SK-N-SH (cell line): Measurements from ENCODE around the gene GPR137B. TPM values are rescaled to one million over a fixed set of nuclear protein-coding genes. Genes with fewer than 3 reads are reported as not detected.

ENCODE experiments used
- CTCF ChIA-PET: fragments of 300-600, 350-600 bp; formaldehyde crosslinking; extraction: SDS; loops from one replicate; lab custom pipeline; 2021; lab: Yijun Ruan, JAX
- POLR2A ChIA-PET: fragments of 350-600 bp; sonication (Branson Sonifier 250); formaldehyde crosslinking; extraction: SDS; loops from one replicate; lab custom pipeline; 2020; ENCODE audit warnings: antibody characterized with exemption, inconsistent platforms; lab: Yijun Ruan, JAX
- DNase-seq: peaks from one replicate; pipeline ENCODE4 v3.0.0; 2012
- H2AFZ ChIP-seq: fragments of 200-600 bp; sonication (generic); 2 replicates; pipeline ENCODE4 v1.8.1; 2016; ENCODE audit warnings: antibody characterized with exemption, mild to moderate bottlenecking, low read depth
- H3F3A ChIP-seq: fragments of 200-600 bp; sonication (generic); replicated peaks from 2 replicates; pipeline ENCODE3; 2016; ENCODE audit warnings: antibody characterized with exemption, mild to moderate bottlenecking; ENCODE audit not compliant: insufficient read depth
- H3K27ac ChIP-seq, 2 experiments: fragments of 200-500 bp in 1 of 2; fragments of 200-600 bp in 1 of 2; sonication (Bioruptor generic) in 1 of 2; sonication (generic), shearing (Covaris generic) in 1 of 2; 2 replicates each; pipeline versions ENCODE4 v1.5.1 to v1.6.1; 2014 to 2016; ENCODE audit warnings: low read depth in 2 of 2, inconsistent platforms in 1 of 2, low read length in 1 of 2, mild to moderate bottlenecking in 1 of 2, mixed read lengths in 1 of 2
- H3K27me3 ChIP-seq: fragments of 200-600 bp; sonication (generic), shearing (Covaris generic); 2 replicates; pipeline ENCODE4 v1.6.1; 2016; ENCODE audit warnings: mixed run types; ENCODE audit not compliant: insufficient read depth
- H3K36me3 ChIP-seq, 2 experiments: fragments of 200-500 bp in 1 of 2; fragments of 200-600 bp in 1 of 2; sonication (Bioruptor generic) in 1 of 2; sonication (generic) in 1 of 2; replicated peaks in 1 of 2; 2 replicates each; pipeline versions ENCODE3 to v1.5.1; 2014 to 2016; ENCODE audit warnings: low read length in 1 of 2, mild to moderate bottlenecking in 1 of 2; ENCODE audit not compliant: insufficient read depth in 2 of 2, control insufficient read depth in 1 of 2
- H3K4me1 ChIP-seq, 2 experiments: fragments of 200-500 bp in 1 of 2; fragments of 200-600 bp in 1 of 2; sonication (Bioruptor generic) in 1 of 2; sonication (generic), shearing (Covaris generic) in 1 of 2; 2 replicates each; pipeline versions ENCODE4 v1.5.1 to v1.6.1; 2014 to 2016; ENCODE audit warnings: low read depth in 1 of 2, low read length in 1 of 2, mixed run types in 1 of 2; ENCODE audit not compliant: insufficient read depth in 2 of 2, control insufficient read depth in 1 of 2
- H3K4me2 ChIP-seq: fragments of 200-600 bp; sonication (generic), shearing (Covaris generic); 2 replicates; pipeline ENCODE4 v1.6.1; 2017; ENCODE audit warnings: mixed run types
- H3K4me3 ChIP-seq, 2 experiments: fragments of 200-500 bp in 1 of 2; fragments of 200-600 bp in 1 of 2; sonication (Bioruptor generic) in 1 of 2; sonication (generic), shearing (Covaris generic) in 1 of 2; 2 replicates each; pipeline versions ENCODE4 v1.5.1 to v1.8.1; 2014 to 2016; ENCODE audit warnings: low read depth in 2 of 2, inconsistent platforms in 1 of 2, low read length in 1 of 2, mild to moderate bottlenecking in 1 of 2, mixed read lengths in 1 of 2, moderate library complexity in 1 of 2
- H3K79me2 ChIP-seq: fragments of 200-600 bp; sonication (generic); 2 replicates; pipeline ENCODE4 v1.8.1; 2017; ENCODE audit warnings: mild to moderate bottlenecking; ENCODE audit not compliant: insufficient read depth
- H3K9ac ChIP-seq: fragments of 200-600 bp; sonication (generic); 2 replicates; pipeline ENCODE4 v1.6.1; 2017; ENCODE audit warnings: mixed run types
- H3K9me2 ChIP-seq: fragments of 200-600 bp; sonication (generic); 2 replicates; pipeline ENCODE4 v1.6.1; 2017; ENCODE audit warnings: mixed run types
- H3K9me3 ChIP-seq: fragments of 200-600 bp; sonication (generic); 2 replicates; pipeline ENCODE4 v1.6.1; 2017; ENCODE audit warnings: mixed run types, mild to moderate bottlenecking, moderate library complexity
- H4K20me1 ChIP-seq: fragments of 200-600 bp; sonication (generic); 2 replicates; pipeline ENCODE4 v1.6.1; 2017; ENCODE audit warnings: mild to moderate bottlenecking, mixed run types; ENCODE audit not compliant: insufficient read depth
- ELF1 ChIP-seq: IDR thresholded peaks from 2 replicates; pipeline ENCODE4 v1.4.0; 2012
- EP300 ChIP-seq, 2 experiments: IDR thresholded peaks; 2 replicates each; pipeline versions ENCODE4 v1.4.0 to v1.6.1; 2012; ENCODE audit warnings: borderline replicate concordance in 1 of 2, low read depth in 1 of 2, low read length in 1 of 2
- EZH2phosphoT487 ChIP-seq: fragments of 200-600 bp; sonication (generic); IDR thresholded peaks from 2 replicates; pipeline ENCODE4 v1.6.1; 2017; ENCODE audit warnings: low read depth, mixed run types, mild to moderate bottlenecking, antibody characterized with exemption, moderate library complexity, borderline replicate concordance
- FOXM1 ChIP-seq: IDR thresholded peaks from 2 replicates; pipeline ENCODE4 v1.4.0; 2012; ENCODE audit warnings: low read depth, mild to moderate bottlenecking
- GABPA ChIP-seq: IDR thresholded peaks from 2 replicates; pipeline ENCODE4 v1.4.0; 2012; ENCODE audit warnings: low read depth, mild to moderate bottlenecking
- GATA2 ChIP-seq: sonication (generic); formaldehyde crosslinking; IDR thresholded peaks from 2 replicates; pipeline ENCODE4 v1.5.0; 2020; ENCODE audit warnings: mild to moderate bottlenecking, missing genetic modification reagents
- POLR2AphosphoS5 ChIP-seq: IDR thresholded peaks from 2 replicates; pipeline ENCODE4 v1.6.1; 2012; ENCODE audit warnings: low read depth, low read length
- RXRA ChIP-seq: IDR thresholded peaks from 2 replicates; pipeline ENCODE4 v1.4.0; 2012; ENCODE audit warnings: low read depth, mild to moderate bottlenecking, borderline replicate concordance
- TCF12 ChIP-seq: IDR thresholded peaks from 2 replicates; pipeline ENCODE4 v1.4.0; 2012
- WGBS: methylation state at CpG from one replicate; pipeline ENCODE4 v1.1.6; 2017; ENCODE audit warnings: low lambda C conversion rate; 5-methylcytosine and 5-hydroxymethylcytosine counted together
- polyA plus RNA-seq, 3 experiments: library from polyadenylated mRNA; depleted of rRNA; stranded (reverse); fragments of >200 nt; gene quantifications; 2 replicates each; pipeline ENCODE4 v1.2.3, GENCODE V29; 2012
- TF ChIP-seq, protein P1 (sequence below): IDR thresholded peaks from 2 replicates; pipeline ENCODE4 v1.4.0; 2012; ENCODE audit warnings: low read depth, borderline replicate concordance
- TF ChIP-seq, protein P2 (sequence below): fragments of 150-350 bp; IDR thresholded peaks from 2 replicates; pipeline ENCODE4 v1.6.1; 2016; ENCODE audit warnings: mild to moderate bottlenecking, low read depth, low read length
- TF ChIP-seq, protein P3 (sequence below): fragments of 200-600 bp; sonication (generic); IDR thresholded peaks from 2 replicates; pipeline ENCODE4 v1.6.1; 2017; ENCODE audit warnings: antibody characterized with exemption, mild to moderate bottlenecking, moderate library complexity
- TF ChIP-seq, protein P4 (sequence below): IDR thresholded peaks from 2 replicates; pipeline ENCODE4 v1.4.0; 2012; ENCODE audit warnings: low read depth, borderline replicate concordance

GPR137B gene
- polyA plus RNA-seq, 1 of the 3 experiments (the other 2 are of a cell fraction) = 7.0 TPM

DNA sequence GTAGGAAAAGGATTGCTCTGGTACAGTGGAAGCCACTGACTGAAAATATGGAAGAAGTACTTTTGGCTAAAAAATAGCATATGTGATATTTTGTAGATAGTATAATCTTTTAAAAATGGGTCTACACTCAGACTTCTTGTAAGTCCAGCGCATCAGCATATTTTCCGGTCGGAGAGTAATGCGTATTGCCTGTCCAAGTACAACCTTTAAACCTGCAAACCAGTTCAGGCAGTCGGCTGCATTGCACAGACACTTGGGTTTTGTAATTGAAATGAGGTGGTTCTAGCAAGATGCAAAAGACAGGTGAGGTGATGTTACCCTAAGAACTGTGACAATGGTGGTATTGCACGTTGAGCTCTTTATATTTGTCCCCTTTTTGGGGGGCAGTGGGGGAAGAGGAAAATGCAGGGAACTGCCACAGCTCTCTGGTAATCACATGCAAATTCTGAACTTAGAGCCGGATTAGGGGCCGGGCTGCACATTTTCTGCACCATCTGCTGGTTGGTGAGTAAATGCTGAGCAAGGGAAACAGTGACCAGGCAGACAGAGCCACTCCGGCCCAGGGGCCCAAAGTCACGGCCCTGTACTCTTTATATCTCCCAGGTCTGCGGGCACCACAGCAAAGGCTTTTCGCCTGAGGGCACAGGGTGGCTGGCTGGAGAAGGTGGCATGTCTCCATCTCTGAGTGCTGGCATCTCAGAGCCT lies 2.3 kb downstream of the GPR137B start:
- WGBS = 86% methylated on average over 8 of the region's 12 CpGs
- Histone ChIP-seq H3K27ac (no peak overlapping the region), H3K79me2 (no peaks in the 10 kb centered on the region; the same call in 1 of the 2 replicates), H3K36me3 (no peaks in the 10 kb centered on the region), H3K9me2 (no peaks in the 10 kb centered on the region), H4K20me1 (no peaks in the 10 kb centered on the region), H3K9me3 (no peaks in the 10 kb centered on the region), H3K9ac (no peak overlapping the region), H3K4me1 (peaks cover 10 to 21% of the 10 kb centered on the region in 2 experiments; a peak in 3 of 4 replicates), H3K27me3 (0 out of 2 replicates have a peak, but pooled peaks cover 4% of the 10 kb centered on the region), H3K4me2 (peak overlapping the region; percentile 100), H2AFZ (no peak overlapping the region), H3K4me3 (peak overlapping the region in 1 of 2 experiments; percentile 95; a peak in 1 of 4 replicates), H3F3A (peaks cover 5% of the 10 kb centered on the region)
- DNase-seq = peak; percentile 52
- POLR2A ChIA-PET = no interaction called here
- TF ChIP-seq GATA2 (CRISPR knock-in tag) (no peak), EZH2phosphoT487 (no peak), GABPA (no peak), RXRA (no peak), FOXM1 (no peak), ELF1 (no peak), TCF12 (no peak), EP300 (IDR thresholded peaks at IDR 0.05; ENCODE audit: borderline replicate concordance in 1 of 2, low read depth in 1 of 2, low read length in 1 of 2) (no peak), POLR2AphosphoS5 (no peak)
- TF ChIP-seq, protein P1, sequence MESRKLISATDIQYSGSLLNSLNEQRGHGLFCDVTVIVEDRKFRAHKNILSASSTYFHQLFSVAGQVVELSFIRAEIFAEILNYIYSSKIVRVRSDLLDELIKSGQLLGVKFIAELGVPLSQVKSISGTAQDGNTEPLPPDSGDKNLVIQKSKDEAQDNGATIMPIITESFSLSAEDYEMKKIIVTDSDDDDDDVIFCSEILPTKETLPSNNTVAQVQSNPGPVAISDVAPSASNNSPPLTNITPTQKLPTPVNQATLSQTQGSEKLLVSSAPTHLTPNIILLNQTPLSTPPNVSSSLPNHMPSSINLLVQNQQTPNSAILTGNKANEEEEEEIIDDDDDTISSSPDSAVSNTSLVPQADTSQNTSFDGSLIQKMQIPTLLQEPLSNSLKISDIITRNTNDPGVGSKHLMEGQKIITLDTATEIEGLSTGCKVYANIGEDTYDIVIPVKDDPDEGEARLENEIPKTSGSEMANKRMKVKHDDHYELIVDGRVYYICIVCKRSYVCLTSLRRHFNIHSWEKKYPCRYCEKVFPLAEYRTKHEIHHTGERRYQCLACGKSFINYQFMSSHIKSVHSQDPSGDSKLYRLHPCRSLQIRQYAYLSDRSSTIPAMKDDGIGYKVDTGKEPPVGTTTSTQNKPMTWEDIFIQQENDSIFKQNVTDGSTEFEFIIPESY = no peak
- TF ChIP-seq, protein P2, sequence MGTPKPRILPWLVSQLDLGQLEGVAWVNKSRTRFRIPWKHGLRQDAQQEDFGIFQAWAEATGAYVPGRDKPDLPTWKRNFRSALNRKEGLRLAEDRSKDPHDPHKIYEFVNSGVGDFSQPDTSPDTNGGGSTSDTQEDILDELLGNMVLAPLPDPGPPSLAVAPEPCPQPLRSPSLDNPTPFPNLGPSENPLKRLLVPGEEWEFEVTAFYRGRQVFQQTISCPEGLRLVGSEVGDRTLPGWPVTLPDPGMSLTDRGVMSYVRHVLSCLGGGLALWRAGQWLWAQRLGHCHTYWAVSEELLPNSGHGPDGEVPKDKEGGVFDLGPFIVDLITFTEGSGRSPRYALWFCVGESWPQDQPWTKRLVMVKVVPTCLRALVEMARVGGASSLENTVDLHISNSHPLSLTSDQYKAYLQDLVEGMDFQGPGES = no peak
- TF ChIP-seq, protein P3, sequence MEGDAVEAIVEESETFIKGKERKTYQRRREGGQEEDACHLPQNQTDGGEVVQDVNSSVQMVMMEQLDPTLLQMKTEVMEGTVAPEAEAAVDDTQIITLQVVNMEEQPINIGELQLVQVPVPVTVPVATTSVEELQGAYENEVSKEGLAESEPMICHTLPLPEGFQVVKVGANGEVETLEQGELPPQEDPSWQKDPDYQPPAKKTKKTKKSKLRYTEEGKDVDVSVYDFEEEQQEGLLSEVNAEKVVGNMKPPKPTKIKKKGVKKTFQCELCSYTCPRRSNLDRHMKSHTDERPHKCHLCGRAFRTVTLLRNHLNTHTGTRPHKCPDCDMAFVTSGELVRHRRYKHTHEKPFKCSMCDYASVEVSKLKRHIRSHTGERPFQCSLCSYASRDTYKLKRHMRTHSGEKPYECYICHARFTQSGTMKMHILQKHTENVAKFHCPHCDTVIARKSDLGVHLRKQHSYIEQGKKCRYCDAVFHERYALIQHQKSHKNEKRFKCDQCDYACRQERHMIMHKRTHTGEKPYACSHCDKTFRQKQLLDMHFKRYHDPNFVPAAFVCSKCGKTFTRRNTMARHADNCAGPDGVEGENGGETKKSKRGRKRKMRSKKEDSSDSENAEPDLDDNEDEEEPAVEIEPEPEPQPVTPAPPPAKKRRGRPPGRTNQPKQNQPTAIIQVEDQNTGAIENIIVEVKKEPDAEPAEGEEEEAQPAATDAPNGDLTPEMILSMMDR = no peak
- TF ChIP-seq, protein P4, sequence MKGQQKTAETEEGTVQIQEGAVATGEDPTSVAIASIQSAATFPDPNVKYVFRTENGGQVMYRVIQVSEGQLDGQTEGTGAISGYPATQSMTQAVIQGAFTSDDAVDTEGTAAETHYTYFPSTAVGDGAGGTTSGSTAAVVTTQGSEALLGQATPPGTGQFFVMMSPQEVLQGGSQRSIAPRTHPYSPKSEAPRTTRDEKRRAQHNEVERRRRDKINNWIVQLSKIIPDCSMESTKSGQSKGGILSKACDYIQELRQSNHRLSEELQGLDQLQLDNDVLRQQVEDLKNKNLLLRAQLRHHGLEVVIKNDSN = no peak
- CTCF ChIA-PET = interaction anchor here (0.9 to 1.2 kb wide), 3 partner anchors 34 to 344 kb away, joined by 3 to 4 read pairs (median 3); no protein-coding TSS in a partner anchor
